Right lobe of liver (tissue), 6 donors: Measurements from ENCODE around the gene SUB1. TPM values are rescaled to one million over a fixed set of nuclear protein-coding genes. Genes with fewer than 3 reads are reported as not detected.

Experiments used
- ATAC-seq, 4 donors: fragments of 200-7000 bp; cut with Tn5 transposase; one replicate each; pipeline ENCODE4 v1.9.1; 2020; ENCODE audit warnings: mild to moderate bottlenecking in 4 of 4, moderate library complexity in 4 of 4
- DNase-seq, 3 donors: peaks; one replicate each; pipeline ENCODE4 v3.0.0-alpha.2; 2020
- H3K27ac ChIP-seq, 3 donors: fragments of 200-600 bp; one replicate each; pipeline ENCODE4 v1.8.0; 2022
- H3K27me3 ChIP-seq, 2 donors: fragments of 200-600 bp; one replicate each; pipeline ENCODE4 v1.8.0; 2022
- H3K36me3 ChIP-seq, 4 donors: fragments of 200-600 bp; sonication (generic) in 1 of 4; one replicate each; pipeline versions ENCODE4 v1.5.1 to v1.8.0; 2017 to 2022; ENCODE audit warnings: control low read depth in 1 of 4
- H3K4me1 ChIP-seq, 4 donors: fragments of 200-600 bp; sonication (generic) in 1 of 4; one replicate each; pipeline versions ENCODE4 v1.5.1 to v1.8.0; 2017 to 2022; ENCODE audit warnings: control low read depth in 1 of 4
- H3K4me3 ChIP-seq, 3 donors: fragments of 200-600 bp; one replicate each; pipeline ENCODE4 v1.8.0; 2022
- H3K9me3 ChIP-seq, 4 donors: fragments of 200-600 bp; sonication (generic) in 1 of 4; one replicate each; pipeline versions ENCODE4 v1.5.1 to v1.8.0; 2017 to 2022; ENCODE audit warnings: control low read depth in 1 of 4
- POLR2A ChIP-seq: fragments of 450-650 bp; IDR thresholded peaks from one replicate; pipeline ENCODE4 v1.6.1; 2017; ENCODE audit warnings: antibody characterized with exemption, mild to moderate bottlenecking
- WGBS: methylation state at CpG from one replicate; pipeline ENCODE4 v1.1.6; 2018; ENCODE audit warnings: low coverage, low lambda C conversion rate; ENCODE audit not compliant: insufficient coverage; ENCODE audit errors: missing lambda C conversion rate; 5-methylcytosine and 5-hydroxymethylcytosine counted together
- intact Hi-C, 2 donors: fragments of 100-400 bp; cut with DNase I; formaldehyde crosslinking; loops; one replicate each; pipeline versions ENCODE4 v1.11.2 to v1.14.1; 2022
- total RNA-seq, 6 experiments: library from RNA; depleted of rRNA in 2 of 6; stranded (reverse); fragments of >200 nt in 2 of 6; fragmentation: NEBNext Ultra II Directional in 3 of 6; extraction: Animal tissue kit (Norgen Biotek cat#: 25700) in 3 of 6; gene quantifications; one replicate each; pipeline versions ENCODE4 v1.1.0 to v1.2.4, GENCODE V29; 2016 to 2023
- TF ChIP-seq, protein P1 (sequence below), 4 donors: fragments of 200-600 bp in 3 of 4; fragments of 450-650 bp in 1 of 4; IDR thresholded peaks; one replicate each; pipeline versions ENCODE4 v1.5.1 to v1.8.0; 2016 to 2022; ENCODE audit warnings: antibody characterized with exemption in 4 of 4, mild to moderate bottlenecking in 2 of 4
- donor health status: DM: no; HTN: yes; CAD: no.
- donor health status: DM: no; HTN: no; CAD: no.
- donor health status: DM: no; HTN: no; CAD: no.
- donor health status: DM: no; HTN: yes; CAD: no.
- donor health status: DM: no; HTN: yes; CAD: no.

SUB1 gene
- total RNA-seq, 6 experiments from 2014 or later: 52.5 to 124 (median 94.9) TPM

DNA sequence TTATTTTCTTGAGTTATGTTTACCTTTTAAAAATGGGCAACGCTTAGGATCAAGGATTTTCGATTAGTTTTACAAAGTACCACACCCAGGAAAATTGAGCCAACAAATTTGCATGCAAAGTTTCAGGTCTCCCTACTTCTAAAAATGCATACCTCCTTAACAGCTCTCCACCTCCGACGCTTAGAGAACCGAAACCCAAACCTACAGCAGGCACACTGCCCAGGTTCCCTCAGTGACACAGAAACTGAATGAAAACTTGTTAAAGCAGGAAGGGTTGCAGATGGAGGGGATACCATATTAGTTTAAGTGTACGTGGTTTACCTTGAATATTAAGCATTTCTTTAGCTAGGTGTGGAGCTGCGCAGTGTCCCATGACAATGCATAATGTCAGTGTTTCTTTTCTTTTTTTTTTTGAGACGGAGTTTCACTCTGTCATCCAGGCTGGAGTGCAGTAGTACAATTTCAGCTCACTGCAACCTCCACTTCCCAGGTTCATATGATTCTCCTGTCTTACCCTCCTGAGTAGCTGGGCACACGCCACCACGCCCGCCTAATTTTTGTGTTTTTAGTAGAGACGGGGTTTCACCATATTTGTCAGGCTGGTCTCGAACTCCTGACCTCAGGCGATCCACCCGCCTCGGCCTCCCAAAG, 1.6 kb upstream of the SUB1 start:
- Histone ChIP-seq H3K4me3 (no peak overlapping the region), H3K36me3 (peaks cover 0 to 1% (median 0%) of the 10 kb centered on the region in 4 donors), H3K4me1 (peaks cover 0 to 12% (median 5%) of the 10 kb centered on the region in 4 donors), H3K9me3 (no peaks in the 10 kb centered on the region), H3K27me3 (no peaks in the 10 kb centered on the region), H3K27ac (no peak overlapping the region)
- TF ChIP-seq, protein P1, sequence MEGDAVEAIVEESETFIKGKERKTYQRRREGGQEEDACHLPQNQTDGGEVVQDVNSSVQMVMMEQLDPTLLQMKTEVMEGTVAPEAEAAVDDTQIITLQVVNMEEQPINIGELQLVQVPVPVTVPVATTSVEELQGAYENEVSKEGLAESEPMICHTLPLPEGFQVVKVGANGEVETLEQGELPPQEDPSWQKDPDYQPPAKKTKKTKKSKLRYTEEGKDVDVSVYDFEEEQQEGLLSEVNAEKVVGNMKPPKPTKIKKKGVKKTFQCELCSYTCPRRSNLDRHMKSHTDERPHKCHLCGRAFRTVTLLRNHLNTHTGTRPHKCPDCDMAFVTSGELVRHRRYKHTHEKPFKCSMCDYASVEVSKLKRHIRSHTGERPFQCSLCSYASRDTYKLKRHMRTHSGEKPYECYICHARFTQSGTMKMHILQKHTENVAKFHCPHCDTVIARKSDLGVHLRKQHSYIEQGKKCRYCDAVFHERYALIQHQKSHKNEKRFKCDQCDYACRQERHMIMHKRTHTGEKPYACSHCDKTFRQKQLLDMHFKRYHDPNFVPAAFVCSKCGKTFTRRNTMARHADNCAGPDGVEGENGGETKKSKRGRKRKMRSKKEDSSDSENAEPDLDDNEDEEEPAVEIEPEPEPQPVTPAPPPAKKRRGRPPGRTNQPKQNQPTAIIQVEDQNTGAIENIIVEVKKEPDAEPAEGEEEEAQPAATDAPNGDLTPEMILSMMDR (IDR thresholded peaks at IDR 0.05): no peak
- no peak for TF ChIP-seq POLR2A
- WGBS: 78% methylated on average over 15 of the region's 16 CpGs
- DNase-seq (no peak), ATAC-seq (no peak)
- intact Hi-C loops: loop anchor here in 1 of 2 donors (10.0 kb wide), 1 partner anchor 59 kb away; no protein-coding TSS in a partner anchor

GRCh38 chr5:32584646-32585045, 711 bp upstream of the SUB1 start:
- no peak overlapping the region for H3K27ac ChIP-seq
- no peak overlapping the region for H3K4me3 ChIP-seq
- intact Hi-C loops: loop anchor here in 1 of 2 donors (10.0 kb wide), 1 partner anchor 60 kb away; no protein-coding TSS in a partner anchor
- DNase-seq (no peak), ATAC-seq (no peak)
- no peaks in the 10 kb centered on the region for H3K27me3 ChIP-seq
- 70% methylated on average over 6 of the region's 6 CpGs for WGBS
- no peaks in the 10 kb centered on the region for H3K9me3 ChIP-seq
- TF ChIP-seq POLR2A: no peak
- TF ChIP-seq, protein P1 (IDR thresholded peaks at IDR 0.05): no peak
- H3K36me3 ChIP-seq: peaks cover 0 to 10% (median 3%) of the 10 kb centered on the region in 4 donors
- peaks cover 0 to 12% (median 5%) of the 10 kb centered on the region in 4 donors for H3K4me1 ChIP-seq

DNA sequence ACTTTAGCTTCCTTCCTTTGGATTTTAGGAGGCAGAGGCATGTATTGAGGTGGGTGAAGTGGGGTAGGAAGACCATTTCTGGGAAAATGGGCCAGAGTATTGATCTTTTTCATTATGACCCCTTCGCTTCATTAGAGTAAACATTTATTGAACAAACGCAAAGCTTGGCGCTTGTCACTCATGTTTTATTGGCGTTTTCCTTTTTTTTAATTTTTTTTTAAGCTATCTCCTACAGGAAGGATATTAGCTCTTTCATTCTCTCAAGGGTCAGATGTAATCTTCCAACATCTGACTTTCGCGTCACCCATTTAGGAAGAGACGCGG, 273 bp upstream of the SUB1 start:
- intact Hi-C loops: loop anchor here in 1 of 2 donors (10.0 kb wide), 1 partner anchor 60 kb away; no protein-coding TSS in a partner anchor
- WGBS: 12% methylated on average over 8 of the region's 8 CpGs

GRCh38 chr5:32586276-32586599, 881 bp downstream of the SUB1 start:
- intact Hi-C loops: loop anchor here in 1 of 2 donors (10.0 kb wide), 1 partner anchor 61 kb away; no protein-coding TSS in a partner anchor
- Histone ChIP-seq H3K27ac (peak overlapping the region; percentile 97 to 99 (median 97)), H3K27me3 (no peaks in the 10 kb centered on the region), H3K36me3 (peaks cover 0 to 22% (median 5%) of the 10 kb centered on the region in 4 donors), H3K9me3 (no peaks in the 10 kb centered on the region), H3K4me1 (peaks cover 0 to 12% (median 5%) of the 10 kb centered on the region in 4 donors), H3K4me3 (peak overlapping the region; percentile 76 to 89 (median 87))
- TF ChIP-seq POLR2A: no peak
- TF ChIP-seq, protein P1 (IDR thresholded peaks at IDR 0.05): no peak
- WGBS: 0% methylated on average over 6 of the region's 6 CpGs
- ATAC-seq (no peak), DNase-seq (no peak)

More for the DNA sequence above, 273 bp upstream of the SUB1 start:
- peaks cover 0 to 14% (median 3%) of the 10 kb centered on the region in 4 donors for H3K36me3 ChIP-seq
- H3K4me3 ChIP-seq: peak overlapping the region; percentile 76 to 89 (median 87)
- ATAC-seq (no peak), DNase-seq (no peak)
- peaks cover 0 to 12% (median 5%) of the 10 kb centered on the region in 4 donors for H3K4me1 ChIP-seq
- no peaks in the 10 kb centered on the region for H3K27me3 ChIP-seq
- no peaks in the 10 kb centered on the region for H3K9me3 ChIP-seq
- TF ChIP-seq, protein P1 (IDR thresholded peaks at IDR 0.05): no peak
- TF ChIP-seq POLR2A: no peak
- H3K27ac ChIP-seq: peak overlapping the region; percentile 97 to 99 (median 97)
